MCF 10A (cell line): ENCODE measurements around the gene HLA-C. TPM values are rescaled to one million over a fixed set of nuclear protein-coding genes. Genes with fewer than 3 reads are reported as not detected.
"Not testable (repeated sequence)": the region's sequence is repeated elsewhere in the genome, so short reads cannot be mapped to it uniquely, and the experiment has no call there.

Source experiments
- BruUV-seq: library from RNA; stranded (reverse); fragments of 400-500 nt; replicated peaks from 2 replicates; lab custom pipeline; 2021; lab: Mats Ljungman, UMichigan
- CTCF ChIA-PET: fragments of 300-600 bp; sonication (Branson Sonifier 250); formaldehyde crosslinking; extraction: SDS; loops from one replicate; lab custom pipeline; 2021; ENCODE audit warnings: antibody characterized with exemption, inconsistent platforms; lab: Yijun Ruan, JAX
- POLR2A ChIA-PET: fragments of 300-600, 350-650 bp; sonication (Branson Sonifier 250); formaldehyde crosslinking; extraction: SDS; loops from one replicate; lab custom pipeline; 2020; ENCODE audit warnings: antibody characterized with exemption, inconsistent platforms; lab: Yijun Ruan, JAX
- DNase-seq: peaks from one replicate; pipeline ENCODE4 v3.0.0-alpha.2; 2018; ENCODE audit not compliant: unreplicated experiment
- H3K27ac Mint-ChIP-seq: one replicate; pipeline ENCODE4 v1.8.0; 2022; ENCODE audit warnings: mild to moderate bottlenecking, low read depth, mixed read lengths; ENCODE audit not compliant: unreplicated experiment
- H3K27me3 Mint-ChIP-seq: one replicate; pipeline ENCODE4 v1.8.0; 2022; ENCODE audit warnings: mixed read lengths; ENCODE audit not compliant: insufficient read depth, unreplicated experiment
- H3K36me3 Mint-ChIP-seq: one replicate; pipeline ENCODE4 v1.8.0; 2022; ENCODE audit warnings: mild to moderate bottlenecking, moderate library complexity, mixed read lengths; ENCODE audit not compliant: insufficient read depth, unreplicated experiment
- H3K4me1 Mint-ChIP-seq: one replicate; pipeline ENCODE4 v1.8.0; 2022; ENCODE audit warnings: mixed read lengths; ENCODE audit not compliant: insufficient read depth, unreplicated experiment
- H3K4me3 Mint-ChIP-seq: one replicate; pipeline ENCODE4 v1.8.0; 2022; ENCODE audit warnings: mild to moderate bottlenecking, moderate library complexity, mixed read lengths; ENCODE audit not compliant: unreplicated experiment
- H3K9me3 Mint-ChIP-seq: one replicate; pipeline ENCODE4 v1.8.0; 2022; ENCODE audit warnings: mixed read lengths; ENCODE audit not compliant: unreplicated experiment
- CTCF ChIP-seq: fragments of 200-600 bp; IDR thresholded peaks from one replicate; pipeline ENCODE4 v1.8.0; 2022; ENCODE audit warnings: antibody characterized with exemption, mild to moderate bottlenecking; ENCODE audit not compliant: unreplicated experiment
- intact Hi-C: fragments of 100-400 bp; cut with micrococcal nuclease; formaldehyde crosslinking; loops from 2 replicates; pipeline ENCODE4 v1.14.1; 2022
- total RNA-seq: library from RNA; stranded (reverse); gene quantifications from 2 replicates; pipeline ENCODE4 v1.2.3, GENCODE V29; 2022

HLA-C gene
- total RNA-seq, 1 experiment from 2014 or later = 151 TPM

GRCh38 chr6:31259995-31260394, 11.9 kb downstream of the HLA-C start:
- H3K4me1 Mint-ChIP-seq, H3K4me3 Mint-ChIP-seq, POLR2A ChIA-PET, H3K36me3 Mint-ChIP-seq, DNase-seq, H3K27ac Mint-ChIP-seq, intact Hi-C loops, BruUV-seq: not testable (repeated sequence)
- Mint-ChIP-seq H3K9me3 (peaks cover 17% of the 10 kb centered on the region), H3K27me3 (peaks cover 77% of the 10 kb centered on the region)
- CTCF ChIA-PET = interaction anchor here (1.3 kb wide), 1 partner anchor 9 kb away, joined by 3 read pairs; no protein-coding TSS in a partner anchor

- intact Hi-C loops = no loop called here
- DNase-seq = no peak
- no peak overlapping the region for H3K4me3 Mint-ChIP-seq
- peaks cover 78% of the 10 kb centered on the region for H3K27me3 Mint-ChIP-seq
- no peak overlapping the region for H3K27ac Mint-ChIP-seq
- H3K36me3 Mint-ChIP-seq = no peaks in the 10 kb centered on the region
- H3K9me3 Mint-ChIP-seq = peaks cover 21% of the 10 kb centered on the region
- no peak for TF ChIP-seq CTCF
- ChIA-PET CTCF (interaction anchor here (0.6 kb wide), 1 partner anchor 189 kb away, joined by 3 read pairs; no protein-coding TSS in a partner anchor), POLR2A (interaction anchor here (0.6 kb wide), 1 partner anchor 18 kb away, joined by 3 read pairs; no protein-coding TSS in a partner anchor)
- no TSS peak for BruUV-seq
- no peaks in the 10 kb centered on the region for H3K4me1 Mint-ChIP-seq
These were observed 19.3 kb downstream of the HLA-C start for GRCh38 chr6:31252625-31253024.

GRCh38 chr6:31251261-31251660, 20.6 kb downstream of the HLA-C start:
- intact Hi-C loops = no loop called here
- H3K4me1 Mint-ChIP-seq = peaks cover 1% of the 10 kb centered on the region
- H3K4me3 Mint-ChIP-seq = no peak overlapping the region
- no TSS peak for BruUV-seq
- no peak for TF ChIP-seq CTCF
- H3K27ac Mint-ChIP-seq = no peak overlapping the region
- no peak for DNase-seq
- peaks cover 74% of the 10 kb centered on the region for H3K27me3 Mint-ChIP-seq
- peaks cover 24% of the 10 kb centered on the region for H3K9me3 Mint-ChIP-seq
- ChIA-PET POLR2A (no interaction called here), CTCF (interaction anchor here (0.7 kb wide), 1 partner anchor 24 kb away, joined by 3 read pairs; no protein-coding TSS in a partner anchor)
- H3K36me3 Mint-ChIP-seq = no peaks in the 10 kb centered on the region

GRCh38 chr6:31249184-31249583, 22.7 kb downstream of the HLA-C start:
- Mint-ChIP-seq H3K36me3 (no peaks in the 10 kb centered on the region), H3K27me3 (peaks cover 64% of the 10 kb centered on the region), H3K4me1 (peaks cover 7% of the 10 kb centered on the region), H3K9me3 (peaks cover 24% of the 10 kb centered on the region), H3K4me3 (no peak overlapping the region), H3K27ac (no peak overlapping the region)
- TF ChIP-seq CTCF = no peak
- CTCF ChIA-PET = no interaction called here
- BruUV-seq = no TSS peak
- no peak for DNase-seq
- POLR2A ChIA-PET = interaction anchor here (0.7 kb wide), 1 partner anchor 193 kb away, joined by 4 read pairs; no protein-coding TSS in a partner anchor
- intact Hi-C loops = no loop called here
